Mesenchymal stem cell (in vitro differentiated cells and primary cell): ENCODE data around the gene GMPPB.
A peak's percentile ranks its signal among the peaks of the same experiment; 100 is the strongest.

ENCODE experiments used
- DNase-seq: peaks from one replicate; pipeline ENCODE4 v3.0.0-alpha.2; 2013
- H2AFZ ChIP-seq: one replicate; pipeline ENCODE4 v1.6.1; 2013; ENCODE audit warnings: low read depth, mild to moderate bottlenecking, control low read depth, inconsistent platforms, low read length, moderate library complexity
- H2AK5ac ChIP-seq: 2 replicates; pipeline ENCODE4 v1.6.1; 2013; ENCODE audit warnings: low read length, moderate library complexity, mild to moderate bottlenecking, inconsistent platforms; ENCODE audit not compliant: severe bottlenecking
- H2BK120ac ChIP-seq: one replicate; pipeline ENCODE4 v1.6.1; 2013; ENCODE audit warnings: low read depth, mild to moderate bottlenecking, inconsistent platforms, low read length, moderate library complexity
- H2BK12ac ChIP-seq, 2 experiments: one replicate each; pipeline ENCODE4 v1.6.1; 2013; ENCODE audit warnings: inconsistent platforms in 2 of 2, low read length in 2 of 2, mild to moderate bottlenecking in 2 of 2, moderate library complexity in 2 of 2, control low read depth in 1 of 2
- H2BK15ac ChIP-seq: one replicate; pipeline ENCODE4 v1.6.1; 2013; ENCODE audit warnings: mild to moderate bottlenecking, low read depth, inconsistent platforms; ENCODE audit not compliant: poor library complexity, severe bottlenecking
- H2BK5ac ChIP-seq: 2 replicates; pipeline ENCODE4 v1.6.1; 2013; ENCODE audit warnings: low read depth, mild to moderate bottlenecking, low read length, control low read depth, inconsistent platforms; ENCODE audit not compliant: poor library complexity, severe bottlenecking
- H3K14ac ChIP-seq, 2 experiments: one replicate each; pipeline ENCODE4 v1.6.1; 2013; ENCODE audit warnings: inconsistent platforms in 2 of 2, low read length in 2 of 2, control low read depth in 1 of 2, mild to moderate bottlenecking in 1 of 2, moderate library complexity in 1 of 2
- H3K18ac ChIP-seq, 2 experiments: one replicate each; pipeline ENCODE4 v1.6.1; 2013; ENCODE audit warnings: inconsistent platforms in 2 of 2, low read length in 2 of 2, control low read depth in 1 of 2, low read depth in 1 of 2, mild to moderate bottlenecking in 1 of 2
- H3K23ac ChIP-seq, 2 experiments: one replicate each; pipeline ENCODE4 v1.6.1; 2013; ENCODE audit warnings: inconsistent platforms in 2 of 2, low read length in 2 of 2, mild to moderate bottlenecking in 2 of 2, moderate library complexity in 2 of 2, control low read depth in 1 of 2
- H3K27ac ChIP-seq: 2 replicates; pipeline ENCODE4 v1.5.1; 2013; ENCODE audit warnings: mild to moderate bottlenecking, moderate library complexity, low read length, control low read depth, inconsistent platforms; ENCODE audit not compliant: poor library complexity, severe bottlenecking
- H3K27me3 ChIP-seq, 2 experiments: 2 replicates each; pipeline versions ENCODE4 v1.6.1 to v1.7.0; 2013; ENCODE audit warnings: low read length in 2 of 2, mild to moderate bottlenecking in 2 of 2, moderate library complexity in 2 of 2, control low read depth in 1 of 2, inconsistent platforms in 1 of 2; ENCODE audit not compliant: control insufficient read depth in 1 of 2, insufficient read depth in 1 of 2
- H3K36me3 ChIP-seq, 2 experiments: 2 replicates each; pipeline versions ENCODE4 v1.6.1 to v1.7.0; 2013; ENCODE audit warnings: low read length in 2 of 2, control low read depth in 1 of 2, inconsistent platforms in 1 of 2, low read depth in 1 of 2, mild to moderate bottlenecking in 1 of 2; ENCODE audit not compliant: insufficient read depth in 2 of 2, control insufficient read depth in 1 of 2
- H3K4ac ChIP-seq, 2 experiments: one replicate each; pipeline ENCODE4 v1.6.1; 2013; ENCODE audit warnings: inconsistent platforms in 2 of 2, low read length in 2 of 2, mild to moderate bottlenecking in 2 of 2, moderate library complexity in 2 of 2, control low read depth in 1 of 2, low read depth in 1 of 2
- H3K4me1 ChIP-seq: 2 replicates; pipeline ENCODE4 v1.6.1; 2013; ENCODE audit warnings: low read depth, low read length, control low read depth; ENCODE audit not compliant: control insufficient read depth, insufficient read depth
- H3K4me2 ChIP-seq: 2 replicates; pipeline ENCODE4 v1.6.1; 2013; ENCODE audit warnings: low read length, mild to moderate bottlenecking, inconsistent platforms; ENCODE audit not compliant: poor library complexity, severe bottlenecking
- H3K4me3 ChIP-seq, 2 experiments: 2 replicates each; pipeline versions ENCODE4 v1.5.1 to v1.7.0; 2013; ENCODE audit warnings: low read length in 2 of 2, mild to moderate bottlenecking in 2 of 2, control low read depth in 1 of 2, low read depth in 1 of 2; ENCODE audit not compliant: insufficient read depth in 1 of 2
- H3K79me1 ChIP-seq: replicated peaks from 2 replicates; pipeline ENCODE4 v1.6.1; 2013; ENCODE audit warnings: mild to moderate bottlenecking, control low read depth, low read length, inconsistent platforms; ENCODE audit not compliant: poor library complexity, severe bottlenecking
- H3K9ac ChIP-seq: 2 replicates; pipeline ENCODE4 v1.7.0; 2013; ENCODE audit warnings: mild to moderate bottlenecking, low read length, moderate library complexity
- H3K9me3 ChIP-seq: 2 replicates; pipeline ENCODE4 v1.7.0; 2013; ENCODE audit warnings: mild to moderate bottlenecking, low read length; ENCODE audit not compliant: control insufficient read depth
- H4K8ac ChIP-seq: one replicate; pipeline ENCODE4 v1.6.1; 2013; ENCODE audit warnings: inconsistent platforms, mild to moderate bottlenecking, low read length, moderate library complexity
- H4K91ac ChIP-seq: one replicate; pipeline ENCODE4 v1.6.1; 2013; ENCODE audit warnings: mild to moderate bottlenecking, low read length, inconsistent platforms
- WGBS: methylation state at CpG from one replicate; pipeline ENCODE4 v1.1.7; 2013; ENCODE audit warnings: mixed read lengths; 5-methylcytosine and 5-hydroxymethylcytosine counted together

GMPPB gene

GRCh38 chr3:49725906-49726681 is 2.3 kb upstream of the GMPPB start:
- DNase-seq: no peak

GRCh38 chr3:49724586-49724985 is 835 bp upstream of the GMPPB start:
- peak overlapping the region in 1 of 2 experiments; percentile 38 for H2BK12ac ChIP-seq
- H3K27me3 ChIP-seq: no peaks in the 10 kb centered on the region
- H3K9me3 ChIP-seq: no peaks in the 10 kb centered on the region
- H3K18ac ChIP-seq: no peak overlapping the region
- H4K91ac ChIP-seq: no peak overlapping the region
- H3K4ac ChIP-seq: peak overlapping the region in 1 of 2 experiments; percentile 92
- H3K23ac ChIP-seq: peak overlapping the region in 1 of 2 experiments; percentile 29
- H3K27ac ChIP-seq: peak overlapping the region; percentile 64
- no peak overlapping the region for H3K14ac ChIP-seq
- H3K9ac ChIP-seq: peak overlapping the region; percentile 98
- 69% methylated on average over 6 of the region's 6 CpGs for WGBS
- peak overlapping the region in 1 of 2 experiments; percentile 79 for H3K4me3 ChIP-seq
- H2BK15ac ChIP-seq: no peak overlapping the region
- peak overlapping the region; percentile 71 for H4K8ac ChIP-seq
- no peak overlapping the region for H2BK120ac ChIP-seq
- no peak overlapping the region for H2BK5ac ChIP-seq
- peaks cover 36% of the 10 kb centered on the region for H3K79me1 ChIP-seq
- DNase-seq: no peak
- H3K36me3 ChIP-seq: peaks cover 62 to 66% of the 10 kb centered on the region in 2 experiments
- H2AK5ac ChIP-seq: peak overlapping the region; percentile 45
- peak overlapping the region; percentile 84 for H3K4me2 ChIP-seq
- H2AFZ ChIP-seq: no peak overlapping the region
- H3K4me1 ChIP-seq: peaks cover 24% of the 10 kb centered on the region

More at GRCh38 chr3:49725906-49726681, 2.3 kb upstream of the GMPPB start:
- Histone ChIP-seq H3K18ac (no peak overlapping the region), H3K27me3 (no peaks in the 10 kb centered on the region), H2AFZ (no peak overlapping the region), H3K9ac (no peak overlapping the region), H3K27ac (no peak overlapping the region), H4K91ac (no peak overlapping the region), H2AK5ac (no peak overlapping the region), H3K4me2 (no peak overlapping the region), H3K4me3 (no peak overlapping the region), H3K36me3 (peaks cover 63 to 69% of the 10 kb centered on the region in 2 experiments), H2BK5ac (no peak overlapping the region), H3K14ac (no peak overlapping the region), H4K8ac (no peak overlapping the region), H2BK120ac (no peak overlapping the region), H2BK15ac (no peak overlapping the region), H2BK12ac (no peak overlapping the region), H3K4me1 (peaks cover 24% of the 10 kb centered on the region), H3K23ac (no peak overlapping the region), H3K9me3 (no peaks in the 10 kb centered on the region), H3K4ac (no peak overlapping the region), H3K79me1 (peaks cover 37% of the 10 kb centered on the region)
- 96% methylated on average over 10 of the region's 11 CpGs for WGBS

GRCh38 chr3:49723296-49723627 is 489 bp downstream of the GMPPB start:
- H3K4me2 ChIP-seq: peak overlapping the region; percentile 57
- H4K8ac ChIP-seq: peak overlapping the region; percentile 94
- H3K9me3 ChIP-seq: no peaks in the 10 kb centered on the region
- H3K9ac ChIP-seq: peak overlapping the region; percentile 98
- peaks cover 33% of the 10 kb centered on the region for H3K4me1 ChIP-seq
- peak overlapping the region; percentile 84 to 92 for H3K4me3 ChIP-seq
- no peak overlapping the region for H3K27ac ChIP-seq
- peaks cover 61 to 71% of the 10 kb centered on the region in 2 experiments for H3K36me3 ChIP-seq
- H2AK5ac ChIP-seq: no peak overlapping the region
- peak overlapping the region; percentile 76 for H4K91ac ChIP-seq
- WGBS: 1% methylated on average over 20 of the region's 20 CpGs
- H3K14ac ChIP-seq: peak overlapping the region in 1 of 2 experiments; percentile 88
- peak; percentile 60 for DNase-seq
- H2AFZ ChIP-seq: no peak overlapping the region
- no peak overlapping the region for H2BK12ac ChIP-seq
- H3K27me3 ChIP-seq: no peaks in the 10 kb centered on the region
- H3K79me1 ChIP-seq: peaks cover 38% of the 10 kb centered on the region
- H2BK15ac ChIP-seq: no peak overlapping the region
- peak overlapping the region; percentile 82 for H3K4ac ChIP-seq
- peak overlapping the region; percentile 40 for H2BK120ac ChIP-seq
- peak overlapping the region; percentile 76 to 79 for H3K18ac ChIP-seq
- no peak overlapping the region for H3K23ac ChIP-seq
- H2BK5ac ChIP-seq: no peak overlapping the region

- peak overlapping the region; percentile 98 for H3K9ac ChIP-seq
- no peak overlapping the region for H3K14ac ChIP-seq
- no peaks in the 10 kb centered on the region for H3K9me3 ChIP-seq
- H3K79me1 ChIP-seq: peaks cover 37% of the 10 kb centered on the region
- H4K91ac ChIP-seq: no peak overlapping the region
- no peak for DNase-seq
- H3K18ac ChIP-seq: no peak overlapping the region
- H2BK12ac ChIP-seq: no peak overlapping the region
- no peak overlapping the region for H2AFZ ChIP-seq
- no peak overlapping the region for H3K4ac ChIP-seq
- H2BK120ac ChIP-seq: no peak overlapping the region
- peak overlapping the region; percentile 57 for H3K4me2 ChIP-seq
- H3K23ac ChIP-seq: no peak overlapping the region
- peaks cover 33% of the 10 kb centered on the region for H3K4me1 ChIP-seq
- no peaks in the 10 kb centered on the region for H3K27me3 ChIP-seq
- peak overlapping the region; percentile 84 to 92 for H3K4me3 ChIP-seq
- no peak overlapping the region for H3K27ac ChIP-seq
- no peak overlapping the region for H2AK5ac ChIP-seq
- peaks cover 57 to 71% of the 10 kb centered on the region in 2 experiments for H3K36me3 ChIP-seq
- no peak overlapping the region for H2BK5ac ChIP-seq
- no peak overlapping the region for H2BK15ac ChIP-seq
- H4K8ac ChIP-seq: no peak overlapping the region
- 83% methylated on average over 8 of the region's 8 CpGs for WGBS
Observed at GRCh38 chr3:49722896-49723295, 855 bp downstream of the GMPPB start.
